ENCODE data around the gene HNRNPR.
"Not testable (repeated sequence)": the region's sequence is repeated elsewhere in the genome, so short reads cannot be mapped to it uniquely, and the experiment has no call there.

The HNRNPR gene

GRCh38 chr1:23344111-23344986 lies at the start of gene HNRNPR:
HNRNPR (minus strand) TSS chr1:23344284; CDS start chr1:23341008, 3,276 bp downstream.
- DNase-seq: peak; percentile 99

DNA sequence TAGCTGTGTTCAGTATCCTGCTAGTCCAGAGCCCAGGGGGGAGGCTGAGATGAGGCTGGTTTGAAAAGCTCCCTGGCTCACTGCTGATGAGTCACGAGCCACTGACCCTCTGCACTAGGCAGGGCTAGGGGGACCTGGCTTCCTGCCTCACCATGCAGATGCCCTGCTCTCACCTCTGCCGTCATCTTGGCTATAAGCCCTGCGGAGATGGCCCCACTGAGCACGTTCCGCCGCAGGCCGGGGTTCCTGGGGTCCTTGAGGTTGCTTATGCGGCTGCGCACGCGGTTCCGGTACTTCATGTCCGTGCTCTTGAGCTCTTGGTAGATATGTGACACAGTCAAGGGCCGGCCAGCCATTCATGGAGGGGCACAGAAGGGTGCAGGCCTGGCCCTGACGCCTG lies 49.6 kb upstream of the HNRNPR start:
- DNase-seq: no peak

DNA sequence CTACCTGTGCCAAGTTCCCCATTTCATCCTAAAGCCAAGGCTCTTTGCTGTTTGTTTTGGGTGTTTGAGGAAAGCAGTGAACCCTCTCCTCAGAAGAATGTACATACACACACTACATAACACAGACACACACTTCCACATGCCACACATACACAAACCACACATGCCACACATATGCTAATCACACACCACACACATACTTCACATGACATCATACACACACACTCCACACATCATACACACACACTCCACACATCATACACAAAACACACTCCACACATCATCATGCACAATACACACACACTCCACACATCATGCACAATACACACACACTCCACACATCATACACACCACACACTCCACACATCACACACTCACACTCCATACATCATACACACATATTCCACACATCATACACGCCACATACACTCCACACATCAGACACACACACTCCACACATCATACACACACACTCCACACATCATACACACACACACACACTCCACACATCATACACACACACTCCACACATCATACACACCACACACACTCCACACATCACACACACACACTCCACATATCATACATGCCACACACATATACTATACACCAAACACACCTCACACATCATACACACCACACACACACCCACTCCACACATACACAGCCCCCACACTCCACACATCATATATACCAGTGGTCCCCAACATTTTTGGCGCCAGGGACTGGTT lies 48.2 kb upstream of the HNRNPR start:
- DNase-seq: no peak

- DNase-seq: peak; percentile 36
These were observed 45.8 kb upstream of the HNRNPR start for GRCh38 chr1:23389837-23390321.

- DNase-seq: no peak
These were observed 43.4 kb upstream of the HNRNPR start for GRCh38 chr1:23387494-23387893.

DNA sequence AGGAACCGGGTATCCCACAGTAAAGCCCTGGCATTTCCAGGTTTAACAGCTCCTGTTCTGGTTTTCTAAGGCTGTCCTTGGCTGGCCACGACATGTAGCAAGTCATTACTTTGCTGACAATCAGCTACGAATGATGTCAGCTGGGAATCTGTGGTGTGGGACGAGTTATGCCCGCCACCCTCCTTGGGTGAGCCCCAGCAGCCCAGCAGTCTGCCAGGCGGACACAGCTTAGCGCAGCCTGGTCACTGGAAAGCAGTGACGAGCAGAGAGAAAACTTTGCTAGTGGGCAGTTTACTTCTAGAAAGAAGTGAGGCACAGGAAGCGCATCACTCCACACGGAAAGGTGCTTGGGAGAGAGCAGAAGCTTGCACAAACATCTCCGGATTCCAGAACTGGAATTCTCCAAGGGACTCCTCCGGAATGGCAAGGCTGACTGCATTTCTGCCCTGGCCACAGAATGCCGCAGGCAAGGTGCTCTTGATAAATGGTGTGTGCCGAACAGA lies 41.1 kb upstream of the HNRNPR start:
- DNase-seq: no peak

DNA sequence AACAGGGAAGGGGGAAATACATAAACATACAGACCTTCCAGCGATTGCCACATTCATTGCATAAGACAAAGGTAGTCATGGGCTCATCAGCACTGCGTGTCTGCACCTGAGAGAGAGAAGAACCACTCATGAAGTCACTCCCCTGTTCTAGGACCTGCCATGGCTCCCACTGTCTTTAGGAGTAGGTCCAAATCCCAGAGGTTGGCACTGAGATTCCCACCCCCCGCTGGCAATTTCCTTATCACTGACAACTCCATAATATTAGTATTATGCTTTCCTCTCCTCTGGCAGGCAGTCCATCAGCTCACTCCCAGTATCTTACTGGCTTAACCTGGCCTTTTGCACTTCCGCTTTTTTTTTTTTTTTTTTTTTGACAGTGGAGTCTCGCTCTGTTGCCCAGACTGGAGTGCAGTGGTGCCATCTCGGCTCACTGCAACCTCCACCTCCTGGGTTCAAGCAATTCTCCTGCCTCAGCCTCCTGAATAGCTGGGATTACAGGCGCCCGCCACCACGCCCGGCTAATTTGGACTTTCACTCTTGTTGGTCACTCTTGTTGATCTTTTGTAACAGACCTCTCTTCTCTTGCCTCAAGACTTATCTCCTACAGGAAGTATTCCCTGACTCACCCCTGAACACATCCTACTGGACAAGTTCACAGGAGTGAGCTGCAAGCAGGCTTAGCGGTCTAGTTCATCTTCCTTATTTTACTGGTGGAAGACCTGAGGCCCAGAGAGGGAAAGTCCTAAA lies 40.4 kb upstream of the HNRNPR start:
- DNase-seq: no peak

DNA sequence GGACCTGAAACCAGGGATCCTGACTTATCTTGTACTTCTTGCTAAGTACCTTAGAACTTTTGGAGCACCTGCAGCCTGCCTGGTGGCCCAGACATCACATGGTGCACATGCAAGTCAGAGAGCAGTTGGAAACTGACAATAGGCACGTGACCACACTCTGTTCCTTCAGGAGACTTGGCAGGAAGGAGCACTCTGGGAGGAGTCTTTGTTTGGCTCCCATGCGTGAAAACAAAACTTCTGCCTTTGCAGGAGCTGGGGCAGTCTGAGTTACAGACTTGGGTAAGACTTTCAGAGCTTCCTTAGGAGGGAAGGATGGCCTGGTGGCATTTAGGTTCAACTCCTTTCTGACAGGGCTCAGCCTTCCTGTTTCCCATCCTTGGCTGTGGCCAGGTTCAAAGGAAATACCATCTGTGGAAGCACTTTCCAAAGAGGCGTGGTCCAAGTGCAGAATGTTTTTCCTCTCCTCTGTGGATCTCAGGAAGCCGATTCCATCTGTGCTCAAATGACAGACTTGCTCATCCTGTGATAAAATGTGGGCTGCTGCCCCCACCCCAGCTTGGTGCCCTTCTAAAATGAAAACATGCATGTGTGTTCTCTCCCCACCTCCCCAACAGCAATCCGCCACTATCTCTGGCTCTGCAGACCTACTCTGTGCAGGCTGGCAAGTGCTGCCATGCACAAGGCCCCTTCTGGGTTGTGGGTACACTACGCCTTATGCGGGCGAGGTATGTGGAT lies 39.7 kb upstream of the HNRNPR start:
- no peak for DNase-seq

DNA sequence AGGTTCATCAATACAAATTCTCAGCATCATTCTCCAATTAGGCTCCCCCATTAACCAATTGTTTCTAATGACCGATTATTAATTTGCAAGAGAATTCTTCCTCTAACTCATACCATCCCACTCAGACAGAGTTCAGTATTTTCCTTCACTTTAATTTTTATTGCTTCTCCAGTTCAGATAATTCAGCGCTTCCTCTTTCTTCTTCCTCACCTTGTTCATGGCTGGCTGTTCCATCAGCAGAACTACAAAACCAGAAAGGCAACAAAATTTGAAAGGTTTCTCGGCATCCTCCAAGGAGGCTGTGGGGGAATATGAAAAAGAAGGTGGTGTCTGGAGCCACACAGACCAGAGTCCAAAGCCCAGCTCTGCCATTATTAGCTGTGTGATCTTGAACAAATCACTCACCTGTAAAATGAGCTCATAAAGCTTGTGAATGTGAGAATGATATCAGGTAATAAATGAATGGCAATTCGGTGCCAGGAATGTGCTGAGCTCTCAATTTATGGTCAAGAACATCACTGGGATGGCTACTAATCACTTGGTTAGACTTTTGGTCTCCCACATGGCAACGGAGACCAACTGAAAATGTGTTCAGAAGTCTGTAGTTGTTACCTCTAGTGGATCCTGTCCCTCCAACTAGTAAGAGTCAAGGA lies 37.3 kb upstream of the HNRNPR start:
- no peak for DNase-seq

- DNase-seq: no peak
These were observed 36.6 kb upstream of the HNRNPR start for GRCh38 chr1:23380719-23381118.

DNA sequence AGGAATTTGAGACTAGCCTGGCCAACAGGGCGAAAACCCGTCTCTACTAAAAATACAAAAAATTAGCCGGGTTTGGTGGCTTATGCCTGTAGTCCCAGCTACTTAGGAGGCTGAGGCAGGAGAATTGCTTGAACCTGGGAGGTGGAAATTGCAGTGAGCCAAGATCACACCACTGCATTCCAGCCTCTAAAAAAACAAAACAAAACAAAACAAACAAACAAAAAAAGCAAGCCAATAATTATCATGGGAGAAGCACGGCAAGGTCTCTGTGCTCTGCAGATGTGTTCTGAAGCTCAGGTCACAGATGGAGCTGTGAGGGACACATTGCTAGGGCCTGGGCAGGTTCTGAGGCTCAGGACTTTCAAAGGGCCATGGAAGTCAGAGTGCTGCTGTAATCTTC lies 36.2 kb upstream of the HNRNPR start:
- not testable (repeated sequence) for DNase-seq

GRCh38 chr1:23376890-23377811 lies 33.1 kb upstream of the HNRNPR start:
- DNase-seq: no peak

DNA sequence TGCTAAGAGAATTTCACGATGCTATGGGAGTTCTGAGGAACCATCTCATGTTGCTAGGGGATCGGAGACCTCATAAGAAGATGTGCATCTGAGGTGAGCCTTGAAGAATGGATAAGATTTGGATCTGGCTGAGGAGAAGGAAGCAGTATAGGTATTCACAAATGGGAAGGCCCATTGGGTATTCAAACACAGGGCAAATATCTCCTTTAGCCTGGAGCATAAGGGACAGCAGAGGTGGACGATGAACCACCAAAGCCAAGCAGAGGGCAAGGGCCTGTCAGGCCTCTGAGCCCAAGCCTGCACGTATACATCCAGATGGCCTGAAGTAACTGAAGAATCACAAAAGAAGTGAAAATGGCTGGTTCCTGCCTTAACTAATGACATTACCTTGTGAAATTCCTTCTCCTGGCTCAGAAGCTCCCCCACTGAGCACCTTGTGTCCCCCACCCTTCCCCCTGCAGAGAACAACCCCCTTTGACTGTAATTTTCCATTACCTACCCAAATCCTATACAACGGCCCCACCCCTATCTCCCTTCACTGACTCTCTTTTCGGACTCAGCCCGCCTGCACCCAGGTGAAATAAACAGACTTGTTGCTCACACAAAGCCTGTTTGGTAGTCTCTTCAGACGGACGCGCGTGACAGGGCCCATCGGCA lies 30.1 kb upstream of the HNRNPR start:
- DNase-seq: not testable (repeated sequence)

DNA sequence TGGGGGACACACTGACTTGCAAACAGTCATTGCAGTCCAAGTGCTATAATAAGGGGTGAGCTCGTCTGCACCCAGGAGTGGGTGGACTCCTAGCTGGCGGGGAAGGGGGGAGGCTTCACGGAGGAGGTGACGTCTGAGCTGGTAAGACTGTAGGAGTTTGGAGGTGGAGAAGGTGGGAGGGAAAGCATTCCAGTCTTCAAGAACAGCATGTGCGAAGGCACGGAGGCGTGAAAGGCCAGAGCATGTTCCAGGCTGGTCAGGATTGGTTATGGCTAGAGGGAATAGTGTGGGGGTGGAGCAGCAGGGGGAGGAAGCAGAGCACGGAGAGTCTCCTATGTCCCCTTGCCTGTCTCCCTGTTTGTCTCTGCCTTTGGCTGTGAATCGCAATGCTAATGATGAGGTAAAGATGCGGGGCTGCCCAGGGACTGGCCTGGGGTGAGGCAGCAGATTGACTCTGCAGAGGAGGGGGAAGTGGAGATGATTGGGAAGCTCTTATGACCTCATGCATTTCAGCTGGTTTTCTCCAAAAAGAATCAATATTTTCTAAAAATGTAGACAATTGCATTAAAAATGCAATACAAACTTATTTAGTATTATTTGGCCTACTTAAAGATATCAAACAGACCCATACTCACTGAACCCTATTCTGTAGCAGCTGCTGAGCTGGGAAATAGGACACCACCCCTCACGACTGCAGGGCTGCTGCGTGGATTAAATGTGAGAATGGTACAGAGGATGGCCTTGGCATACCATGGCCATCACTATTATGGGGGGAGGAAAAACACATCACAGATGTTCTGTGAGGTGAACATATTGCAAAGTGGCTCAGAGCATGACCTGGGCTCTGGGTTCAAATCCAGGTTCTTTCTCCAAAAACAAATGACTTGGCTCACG lies 28.1 kb upstream of the HNRNPR start:
- no peak for DNase-seq

GRCh38 chr1:23370709-23371584 lies 26.9 kb upstream of the HNRNPR start:
- no peak for DNase-seq

DNA sequence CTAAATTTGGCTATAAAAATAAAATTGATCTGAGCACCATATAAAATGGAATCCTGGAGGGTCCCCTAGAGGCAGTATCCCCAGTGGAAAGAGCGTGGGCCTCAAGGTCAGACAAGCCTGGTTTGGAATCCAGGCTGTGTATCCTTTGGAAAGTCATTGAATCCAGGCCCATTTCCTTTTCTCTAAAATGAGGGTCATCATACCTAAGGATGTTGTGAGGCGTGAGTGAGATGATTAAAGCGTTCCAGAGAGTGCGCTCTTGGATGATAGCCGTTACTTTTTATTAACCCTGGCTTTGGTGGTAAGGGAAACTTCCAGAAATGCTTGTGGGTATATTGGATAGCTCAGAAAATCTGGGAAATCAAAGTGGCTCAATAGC lies 26.2 kb upstream of the HNRNPR start:
- DNase-seq: no peak

DNA sequence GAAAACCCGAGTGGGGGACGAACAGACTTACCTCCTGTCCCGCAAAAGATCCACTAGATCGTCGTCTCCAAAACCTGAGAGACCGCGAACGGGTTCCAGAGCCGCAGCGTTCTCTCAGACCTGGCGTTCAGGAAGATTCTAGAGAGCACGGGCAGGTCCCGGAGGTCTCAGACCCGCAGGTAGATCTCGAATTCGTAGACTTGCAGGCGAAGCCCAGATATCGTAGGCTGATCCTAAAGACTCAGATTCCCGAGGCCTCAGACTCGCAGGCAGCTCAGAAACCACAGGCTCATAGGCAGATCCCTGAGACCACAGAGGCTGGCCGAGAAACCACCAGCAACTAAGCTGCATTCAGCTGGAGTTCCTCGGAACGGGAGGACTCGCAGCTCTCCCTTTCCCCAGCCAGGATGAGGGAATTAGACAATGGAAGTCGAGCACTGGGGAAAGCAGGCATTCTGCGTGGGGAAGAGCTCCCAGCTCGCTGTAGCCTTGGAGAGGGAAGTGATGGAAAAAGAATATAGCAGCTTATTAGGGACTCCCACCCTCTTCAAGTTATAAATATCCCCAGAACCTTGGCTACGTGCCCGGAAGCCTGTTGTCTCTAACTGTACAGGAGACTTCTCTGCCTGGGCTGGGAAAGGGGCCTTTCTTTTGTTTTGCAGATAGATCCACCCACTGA lies 25.4 kb upstream of the HNRNPR start, which contains the start of gene ZNF436:
Gene ZNF436 (minus strand): TSS at position 502 of the 679 bp plus-strand sequence. CDS start 1,831 bp downstream, outside the sequence.
- DNase-seq: peak; percentile 57
